SU-DHL-6 (cell line): ENCODE results near the gene SMIM23.

Experiments
- CTCF ChIP-seq: fragments of 200-600 bp; sonication (generic); IDR thresholded peaks from one replicate; pipeline ENCODE4 v1.5.1; 2017; ENCODE audit warnings: antibody characterized with exemption, mild to moderate bottlenecking, low read length, moderate library complexity; ENCODE audit not compliant: insufficient read depth, poor library complexity, severe bottlenecking
- EZH2phosphoT487 ChIP-seq: fragments of 200-600 bp; sonication (generic), shearing (Covaris generic); conservative IDR thresholded peaks from 2 replicates; pipeline ENCODE4 v1.6.1; 2018; ENCODE audit warnings: mild to moderate bottlenecking, antibody characterized with exemption, low read length, moderate library complexity, mixed read lengths

DNA sequence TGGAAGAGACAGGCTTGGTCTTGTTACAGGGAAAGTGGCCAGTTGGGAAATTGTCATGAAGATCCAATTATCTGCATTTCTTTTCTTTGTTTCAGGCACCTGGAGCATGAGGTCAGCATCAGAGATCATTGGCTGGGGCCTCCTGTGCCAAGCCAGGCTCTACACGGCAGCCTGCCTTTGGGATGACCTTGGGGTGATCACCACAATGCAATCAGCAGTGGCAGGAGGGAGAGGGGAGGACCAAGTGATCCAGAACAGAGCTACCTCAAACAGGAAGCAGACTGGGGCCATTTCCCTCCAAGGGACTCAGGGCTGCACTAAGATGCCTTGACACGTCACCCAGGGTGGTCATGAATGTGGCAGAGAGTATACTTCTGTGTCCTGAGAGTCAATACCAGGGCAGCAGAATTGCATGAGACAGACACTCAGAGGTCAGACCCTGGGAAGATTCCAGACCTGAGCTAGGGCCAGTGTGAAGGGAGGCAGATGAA lies 8.9 kb downstream of the SMIM23 start:
- no peak for TF ChIP-seq CTCF
- no peak for TF ChIP-seq EZH2phosphoT487
